Osteoblast (primary cell): Measurements from ENCODE around the gene SLC44A4. TPM values are rescaled to one million over a fixed set of nuclear protein-coding genes. Genes with fewer than 3 reads are reported as not detected.

Source experiments
- DNase-seq: peaks from one replicate; pipeline ENCODE4 v3.0.0; 2011; ENCODE audit warnings: low spot score, mixed read lengths; ENCODE audit not compliant: insufficient read length; ENCODE audit errors: missing footprints
- H2AFZ ChIP-seq: 2 replicates; pipeline ENCODE4 v1.6.0; 2011; ENCODE audit warnings: mild to moderate bottlenecking, low read length
- H3K27ac ChIP-seq: 2 replicates; pipeline ENCODE4 v1.5.1; 2011; ENCODE audit warnings: mild to moderate bottlenecking, low read depth, low read length, moderate library complexity
- H3K27me3 ChIP-seq: 2 replicates; pipeline ENCODE4 v1.6.0; 2012; ENCODE audit warnings: mild to moderate bottlenecking, control low read depth, inconsistent platforms, low read length, moderate library complexity; ENCODE audit not compliant: insufficient read depth
- H3K36me3 ChIP-seq: 2 replicates; pipeline ENCODE4 v1.5.1; 2011; ENCODE audit warnings: mild to moderate bottlenecking, low read length, control low read depth, moderate library complexity; ENCODE audit not compliant: insufficient read depth
- H3K4me1 ChIP-seq: 2 replicates; pipeline ENCODE4 v1.5.1; 2011; ENCODE audit warnings: mild to moderate bottlenecking, low read length, control low read depth, moderate library complexity; ENCODE audit not compliant: insufficient read depth
- H3K4me2 ChIP-seq: 2 replicates; pipeline ENCODE4 v1.6.0; 2011; ENCODE audit warnings: mild to moderate bottlenecking, low read length; ENCODE audit not compliant: insufficient read depth
- H3K4me3 ChIP-seq: fragments of 200-600 bp; sonication (generic); 3 replicates; pipeline ENCODE4 v1.5.1; 2012; ENCODE audit warnings: mild to moderate bottlenecking, low read length, inconsistent platforms; ENCODE audit not compliant: insufficient read depth
- H3K79me2 ChIP-seq: 2 replicates; pipeline ENCODE4 v1.6.0; 2012; ENCODE audit warnings: mild to moderate bottlenecking, low read length, control low read depth, inconsistent platforms; ENCODE audit not compliant: insufficient read depth
- H3K9me3 ChIP-seq: 2 replicates; pipeline ENCODE4 v1.5.1; 2011; ENCODE audit warnings: low read depth, low read length, control low read depth
- H4K20me1 ChIP-seq: 2 replicates; pipeline ENCODE4 v1.6.0; 2012; ENCODE audit warnings: mild to moderate bottlenecking, low read length, control low read depth; ENCODE audit not compliant: insufficient read depth
- CTCF ChIP-seq: IDR thresholded peaks from 2 replicates; pipeline ENCODE4 v1.5.1; 2011; ENCODE audit warnings: mild to moderate bottlenecking, low read depth, low read length, moderate library complexity; ENCODE audit errors: extremely low read depth
- total RNA-seq: library from RNA; depleted of rRNA; stranded (reverse); fragments of >200 nt; gene quantifications from 2 replicates; pipeline ENCODE4 v1.2.3, GENCODE V29; 2012

SLC44A4 gene
- total RNA-seq, 1 donor: not detected

GRCh38 chr6:31861919-31862343 lies 16.9 kb downstream of the SLC44A4 start:
- no peak for TF ChIP-seq CTCF
- peaks cover 33% of the 10 kb centered on the region for H3K36me3 ChIP-seq

GRCh38 chr6:31861150-31861549 lies 17.6 kb downstream of the SLC44A4 start:
- peaks cover 14% of the 10 kb centered on the region for H3K4me1 ChIP-seq
- no peak overlapping the region for H2AFZ ChIP-seq
- H3K36me3 ChIP-seq: peaks cover 33% of the 10 kb centered on the region
- no peak for TF ChIP-seq CTCF
- H3K9me3 ChIP-seq: no peaks in the 10 kb centered on the region
- H3K4me3 ChIP-seq: no peak overlapping the region
- H4K20me1 ChIP-seq: no peaks in the 10 kb centered on the region
- peaks cover 29% of the 10 kb centered on the region for H3K79me2 ChIP-seq
- H3K27ac ChIP-seq: no peak overlapping the region
- no peaks in the 10 kb centered on the region for H3K27me3 ChIP-seq
- peak; percentile 75 for DNase-seq
- no peak overlapping the region for H3K4me2 ChIP-seq

More at GRCh38 chr6:31861919-31862343, 16.9 kb downstream of the SLC44A4 start:
- Histone ChIP-seq H3K9me3 (no peaks in the 10 kb centered on the region), H4K20me1 (no peaks in the 10 kb centered on the region), H3K4me2 (peak overlapping the region; percentile 94), H3K27me3 (no peaks in the 10 kb centered on the region), H3K27ac (peak overlapping the region; percentile 89), H3K4me3 (peak overlapping the region; percentile 98), H3K79me2 (peaks cover 29% of the 10 kb centered on the region), H2AFZ (peak overlapping the region; percentile 89), H3K4me1 (peaks cover 14% of the 10 kb centered on the region)
- DNase-seq: peak; percentile 72

GRCh38 chr6:31860349-31860748 lies 18.4 kb downstream of the SLC44A4 start:
- no peak overlapping the region for H3K4me2 ChIP-seq
- H3K9me3 ChIP-seq: no peaks in the 10 kb centered on the region
- no peaks in the 10 kb centered on the region for H4K20me1 ChIP-seq
- no peak for TF ChIP-seq CTCF
- peak; percentile 49 for DNase-seq
- no peak overlapping the region for H3K4me3 ChIP-seq
- H3K79me2 ChIP-seq: peaks cover 29% of the 10 kb centered on the region
- H3K36me3 ChIP-seq: peaks cover 33% of the 10 kb centered on the region
- no peak overlapping the region for H2AFZ ChIP-seq
- no peaks in the 10 kb centered on the region for H3K27me3 ChIP-seq
- H3K27ac ChIP-seq: no peak overlapping the region
- H3K4me1 ChIP-seq: peaks cover 14% of the 10 kb centered on the region

GRCh38 chr6:31859923-31860322 lies 18.9 kb downstream of the SLC44A4 start:
- Histone ChIP-seq H3K4me3 (no peak overlapping the region), H3K27me3 (no peaks in the 10 kb centered on the region), H3K4me1 (peaks cover 14% of the 10 kb centered on the region), H3K79me2 (peaks cover 29% of the 10 kb centered on the region), H4K20me1 (no peaks in the 10 kb centered on the region), H3K4me2 (no peak overlapping the region), H3K27ac (no peak overlapping the region), H3K36me3 (peaks cover 33% of the 10 kb centered on the region), H3K9me3 (no peaks in the 10 kb centered on the region), H2AFZ (no peak overlapping the region)
- TF ChIP-seq CTCF: no peak
- peak; percentile 68 for DNase-seq
